ENCODE results near the gene GLRA3.
"Not testable (repeated sequence)": the region's sequence is repeated elsewhere in the genome, so short reads cannot be mapped to it uniquely, and the experiment has no call there.

Gene GLRA3

GRCh38 chr4:174808836-174809235, 20.2 kb downstream of the GLRA3 start:
- no peak for DNase-seq

GRCh38 chr4:174808119-174808518, 20.9 kb downstream of the GLRA3 start:
- DNase-seq, result no peak

DNA sequence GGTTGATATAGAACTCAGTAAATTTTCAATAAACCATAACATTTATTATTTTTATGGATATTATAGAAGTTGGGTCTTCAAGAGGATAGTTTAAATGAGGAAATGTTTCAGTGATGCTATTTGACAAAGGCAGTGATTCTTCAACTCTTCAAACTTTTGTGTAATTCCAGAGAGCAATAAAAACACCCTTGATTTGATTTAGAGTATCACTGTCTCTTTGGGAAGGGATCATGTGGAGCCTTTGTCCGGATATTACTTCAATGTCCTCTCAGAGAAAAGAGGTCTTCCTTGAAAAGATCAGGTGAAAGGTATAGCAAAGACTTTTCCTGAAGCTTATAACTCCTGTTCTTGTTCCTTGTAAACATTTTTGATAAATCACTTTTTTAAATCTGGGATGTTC, 23.3 kb downstream of the GLRA3 start:
- DNase-seq, result no peak

DNA sequence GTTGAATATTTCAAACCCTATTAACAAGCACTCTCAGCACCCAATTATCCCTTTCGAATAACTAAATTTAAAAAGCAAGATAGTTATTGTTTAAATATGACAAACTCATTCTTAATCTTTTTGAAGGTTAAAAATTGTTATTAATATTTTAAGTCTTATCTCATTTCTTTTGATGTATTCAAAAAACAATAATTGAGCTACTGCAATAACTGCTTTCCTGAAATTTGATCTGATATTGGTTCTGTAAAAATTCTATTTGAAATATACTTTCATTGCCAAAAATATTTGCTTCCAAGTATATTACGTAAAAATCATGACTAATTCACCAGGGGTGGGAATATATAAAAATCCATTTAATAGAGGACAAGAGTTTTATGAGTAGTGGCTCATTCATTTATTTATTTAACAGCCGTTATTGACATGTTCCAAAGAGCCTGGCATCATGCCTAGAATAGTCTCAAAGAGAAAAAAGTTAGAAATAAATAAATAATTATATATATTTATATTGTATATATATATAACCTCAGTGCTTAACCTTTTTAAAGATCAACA, 34.4 kb downstream of the GLRA3 start:
- no peak for DNase-seq

DNA sequence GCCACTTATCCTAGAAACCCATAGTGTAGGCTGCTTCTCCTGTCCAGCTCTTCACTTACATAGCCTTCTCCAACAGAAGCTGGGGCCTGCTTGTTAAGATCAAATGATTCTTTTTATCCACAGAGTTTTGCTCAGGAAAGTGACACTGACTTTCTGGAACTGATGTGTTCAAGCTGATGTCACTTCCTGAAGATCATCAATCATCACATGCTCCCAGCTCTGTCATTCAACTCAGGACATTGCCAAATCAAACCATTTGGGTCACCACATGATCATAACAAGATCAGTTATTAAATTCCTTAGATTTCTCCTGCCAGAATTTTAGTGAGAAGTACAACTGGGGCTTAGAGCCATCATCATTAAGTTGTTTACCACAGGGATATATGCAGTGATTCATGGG, 39.4 kb downstream of the GLRA3 start:
- no peak for DNase-seq

GRCh38 chr4:174778274-174778986, 50.6 kb downstream of the GLRA3 start:
- not testable (repeated sequence) for DNase-seq

- DNase-seq, result no peak
Measured at GRCh38 chr4:174775366-174775765, 53.7 kb downstream of the GLRA3 start.

DNA sequence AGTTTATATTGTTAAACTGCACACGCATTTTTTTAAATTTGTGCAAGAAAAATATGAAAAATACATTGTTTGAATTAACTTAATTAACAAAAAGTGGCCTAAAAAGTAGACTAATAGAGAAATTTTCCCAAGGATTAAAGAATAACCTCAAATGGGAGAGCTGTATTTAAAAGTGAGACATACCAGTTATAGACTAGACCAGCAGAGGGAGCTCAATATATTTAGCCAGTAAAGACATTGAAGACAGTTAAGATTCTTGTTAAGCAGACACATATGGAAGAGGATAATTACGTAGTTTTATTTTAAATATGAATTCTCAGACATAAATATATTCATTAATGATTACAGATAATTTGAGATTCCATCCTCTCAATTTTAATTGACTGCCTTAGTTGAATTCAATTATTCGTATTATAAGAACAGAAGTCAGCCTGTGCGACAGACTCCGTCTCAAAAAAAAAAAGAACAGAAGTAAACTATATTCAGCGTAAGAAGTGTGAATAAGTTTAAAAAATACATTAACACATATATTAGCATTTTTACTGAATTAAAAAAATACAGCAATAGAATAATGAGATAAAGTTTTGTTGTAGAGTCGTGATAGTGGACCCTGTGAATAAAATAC, 64.8 kb downstream of the GLRA3 start:
- peak; percentile 13 for DNase-seq

DNA sequence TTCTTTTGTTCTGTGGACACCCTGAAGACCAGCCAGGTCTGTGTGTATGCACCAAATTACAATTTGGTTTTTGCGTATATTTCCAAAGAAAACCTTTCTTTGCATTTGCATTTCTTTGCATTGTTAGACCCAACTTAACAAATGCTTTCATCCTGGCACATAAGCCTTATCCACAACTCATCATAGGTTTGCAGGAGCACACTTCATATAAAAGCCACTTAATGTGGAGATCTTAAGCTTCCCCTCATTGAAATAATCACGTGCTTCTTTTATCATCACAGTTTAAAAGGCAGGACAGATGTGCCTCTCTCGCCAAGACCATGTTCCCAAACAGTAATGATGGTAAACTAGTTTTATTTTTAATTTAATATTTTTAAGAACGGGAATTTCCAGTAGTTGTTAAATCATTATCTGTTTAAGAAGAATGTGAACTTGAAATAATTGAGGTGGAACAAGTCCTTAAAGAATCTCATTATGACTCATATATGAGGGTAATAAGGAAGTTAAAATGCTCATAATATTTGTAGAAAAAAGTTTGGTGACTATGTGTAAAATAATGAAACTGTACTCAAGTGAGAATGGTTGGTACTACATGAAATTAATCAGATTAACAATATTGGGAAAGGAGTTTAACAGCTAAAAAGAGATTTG, 65.5 kb downstream of the GLRA3 start:
- no peak for DNase-seq

DNA sequence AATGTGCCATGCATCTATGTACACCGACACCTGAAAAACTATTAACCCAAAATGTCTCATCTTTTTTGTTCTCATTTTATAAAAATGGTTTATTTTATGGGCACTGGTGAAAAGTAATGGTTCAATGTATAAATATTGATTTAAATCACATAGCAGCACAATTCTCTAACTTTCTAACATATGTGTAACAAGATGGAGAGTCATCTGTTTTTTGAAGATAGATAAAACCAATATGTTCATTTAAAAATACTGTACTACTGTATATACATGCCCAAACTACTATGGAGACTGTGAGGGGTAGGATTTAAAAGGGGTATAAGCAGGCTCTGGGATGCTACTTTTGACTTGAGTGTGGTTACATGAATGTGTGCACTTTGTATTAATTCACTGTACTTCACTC, 67.6 kb downstream of the GLRA3 start:
- no peak for DNase-seq

DNA sequence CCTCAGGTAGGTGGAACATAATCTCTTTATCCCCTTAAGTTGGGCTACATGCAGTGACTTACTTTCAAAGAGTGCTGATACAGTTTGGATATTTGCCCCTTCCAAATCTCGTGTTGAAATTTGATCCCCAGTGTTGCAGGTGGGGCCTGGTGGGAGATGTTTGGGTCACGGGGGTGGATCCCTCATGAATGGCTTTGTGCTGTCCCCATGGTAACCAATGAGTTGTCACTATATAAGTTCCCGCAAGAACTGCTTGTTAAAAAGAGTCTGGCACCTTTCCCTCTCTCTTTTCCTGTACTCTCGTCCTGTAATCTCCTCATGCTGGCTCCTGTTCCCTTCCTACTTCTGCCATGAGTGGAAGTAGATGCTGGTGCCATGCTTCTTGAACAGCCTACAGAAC, 71.3 kb downstream of the GLRA3 start:
- no peak for DNase-seq

- DNase-seq, result no peak
Measured at GRCh38 chr4:174753021-174753420, 76.0 kb downstream of the GLRA3 start.

- no peak for DNase-seq
Measured at GRCh38 chr4:174752026-174752425, 77.0 kb downstream of the GLRA3 start.

DNA sequence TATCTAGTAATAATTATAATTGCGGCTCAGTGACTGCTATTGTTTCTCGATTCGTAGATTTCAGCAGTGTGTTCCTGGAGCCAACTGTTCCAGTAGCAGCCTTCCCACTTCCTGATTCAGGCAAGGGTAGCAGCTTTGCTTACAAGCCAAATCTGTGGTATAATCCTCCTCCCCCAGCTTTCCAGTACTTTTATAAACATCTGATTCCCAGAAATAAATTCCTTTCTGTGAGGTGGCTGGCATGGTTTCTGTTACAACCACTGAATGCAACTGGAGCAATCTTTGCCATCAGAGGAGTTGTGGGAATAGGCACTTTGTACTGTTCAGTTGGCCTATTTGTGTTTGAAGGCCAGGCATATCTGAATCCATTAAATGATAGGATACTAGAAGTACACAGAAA, 80.0 kb downstream of the GLRA3 start:
- DNase-seq, result no peak

DNA sequence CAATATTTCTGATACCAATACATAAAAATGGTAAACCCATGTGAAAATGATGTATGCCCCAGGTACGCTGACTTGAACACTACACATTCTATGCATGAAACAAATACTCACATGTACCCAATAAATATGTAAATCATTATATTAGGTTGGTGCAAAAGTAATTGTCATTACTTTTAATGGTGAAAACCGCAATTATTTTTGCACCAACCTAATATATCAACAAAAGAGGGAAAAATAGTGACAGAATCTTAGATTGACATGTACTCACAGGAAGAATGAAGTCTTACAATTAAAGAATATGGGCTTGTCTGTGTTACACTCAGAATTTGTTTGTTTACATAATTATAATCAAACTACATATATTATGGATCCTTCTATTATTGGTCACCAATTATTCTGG, 82.3 kb downstream of the GLRA3 start:
- no peak for DNase-seq

DNA sequence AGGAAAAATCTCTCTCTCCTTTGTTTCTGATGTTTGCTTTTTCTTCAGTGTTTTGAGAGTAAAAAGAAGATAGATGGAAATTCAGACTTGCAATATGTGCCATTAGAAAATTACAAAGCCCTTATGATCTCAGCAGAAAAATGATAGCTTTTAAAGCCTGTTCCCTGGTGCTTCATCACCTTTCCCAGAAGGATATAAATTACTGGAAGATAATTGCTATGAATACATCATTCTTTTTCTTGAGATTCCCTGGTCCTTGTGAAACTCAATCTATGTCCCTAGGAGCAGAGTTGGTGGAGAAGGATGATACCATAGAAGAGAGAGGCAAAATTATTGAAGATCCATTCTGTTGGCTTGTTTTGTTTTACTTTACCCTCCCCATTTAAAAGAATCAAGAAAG, 86.5 kb downstream of the GLRA3 start:
- no peak for DNase-seq

- DNase-seq, result no peak
Measured at GRCh38 chr4:174739576-174739975, 89.5 kb downstream of the GLRA3 start.

- no peak for DNase-seq
Measured at GRCh38 chr4:174734181-174734580, 94.9 kb downstream of the GLRA3 start.

- no peak for DNase-seq
Measured at GRCh38 chr4:174717828-174718227, 111.2 kb downstream of the GLRA3 start.

DNA sequence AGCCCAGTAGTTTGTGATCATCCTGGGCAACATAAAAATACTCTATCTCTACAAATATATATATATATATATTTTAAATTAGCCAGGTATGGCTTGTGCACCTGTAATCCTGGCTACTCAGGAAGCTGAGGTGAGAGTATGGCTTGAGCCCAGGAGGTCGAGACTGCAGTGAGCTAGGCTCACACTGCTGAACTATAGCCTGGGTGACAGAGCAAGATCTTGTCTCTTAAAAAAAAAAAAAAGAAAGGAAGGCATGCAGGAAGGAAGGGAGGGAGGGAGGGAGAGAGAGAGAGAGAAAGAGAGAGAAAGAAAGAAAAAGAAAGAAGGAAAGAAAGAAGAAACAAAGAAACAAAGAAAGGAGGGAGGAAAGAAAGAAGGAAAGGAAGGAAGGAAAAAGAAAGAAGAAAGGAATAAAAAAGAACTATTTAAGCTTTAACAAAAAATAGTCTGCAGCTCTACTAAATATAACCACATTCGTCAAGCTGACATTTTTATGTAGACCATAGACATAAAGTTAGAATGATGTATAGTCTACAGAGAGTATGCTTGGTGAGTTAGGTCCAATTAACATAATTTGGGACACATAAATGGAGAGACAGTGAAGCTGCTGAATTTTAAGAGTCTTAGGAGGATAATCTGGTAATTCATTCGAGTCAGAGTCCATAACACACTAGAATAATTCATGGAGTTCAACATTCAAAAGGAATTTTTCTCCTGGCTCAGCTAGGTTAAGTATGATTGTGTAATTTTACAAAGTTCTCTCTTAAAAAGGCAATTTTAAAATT, 111.9 kb downstream of the GLRA3 start:
- DNase-seq, result no peak

GRCh38 chr4:174714393-174715211, 114.4 kb downstream of the GLRA3 start:
- DNase-seq, result peak; percentile 1

DNA sequence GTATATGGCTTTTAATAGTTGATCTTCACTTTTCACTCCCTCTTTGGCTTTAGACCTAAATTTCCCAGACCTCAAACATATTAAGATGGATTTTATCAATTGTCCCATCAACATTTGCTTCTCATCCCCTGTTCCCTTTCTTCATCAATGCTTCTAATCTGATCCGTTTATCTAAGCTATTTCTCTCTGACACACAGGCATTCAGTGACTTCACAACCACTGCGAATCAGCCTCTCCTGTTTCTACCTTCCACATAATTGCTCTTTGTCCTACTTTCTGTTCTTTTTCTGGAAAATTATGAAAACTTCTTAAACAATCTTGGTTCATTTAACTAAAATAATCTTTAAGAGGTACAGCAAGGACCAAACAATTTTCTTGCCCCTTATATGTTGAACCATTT, 115.2 kb downstream of the GLRA3 start:
- no peak for DNase-seq
